ENCODE measurements around the gene CACNA1D.

GRCh38 chr3:53670721-53671120 lies 176.3 kb downstream of the CACNA1D start:
- TF ChIP-seq POLR2A (IDR thresholded peaks at IDR 0.05; ENCODE audit: low read depth, low read length) (no peak), POLR2AphosphoS5 (IDR thresholded peaks at IDR 0.05; ENCODE audit: low read depth, low read length) (no peak), PAX5 (IDR thresholded peaks at IDR 0.05; ENCODE audit: insufficient read depth, low read length, severe bottlenecking) (no peak), TAF1 (IDR thresholded peaks at IDR 0.05; ENCODE audit: low read depth, low read length) (no peak)
